ENCODE data around the gene TSGA10.
"Not testable (repeated sequence)": the region's sequence is repeated elsewhere in the genome, so short reads cannot be mapped to it uniquely, and the experiment has no call there.

Gene TSGA10

DNA sequence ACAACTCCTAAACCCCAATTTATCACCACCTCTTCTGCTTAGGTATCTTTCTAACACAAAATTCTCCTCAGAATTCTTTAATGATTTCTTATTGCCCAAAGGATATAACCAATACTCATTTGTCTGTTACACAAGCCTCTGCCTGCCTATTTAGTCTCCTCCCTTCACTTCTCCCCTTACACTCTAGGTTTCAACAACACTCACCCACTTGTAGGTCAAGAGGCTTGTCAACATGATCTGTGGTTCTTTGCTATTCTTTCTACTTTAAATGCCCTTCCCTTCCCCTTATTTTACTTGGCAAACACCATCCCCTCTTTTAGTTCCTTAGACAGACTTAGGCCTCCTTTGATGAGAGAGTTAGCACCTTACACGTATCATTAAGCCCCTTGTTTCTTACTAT lies 82.2 kb downstream of the TSGA10 start:
- no peak for DNase-seq

GRCh38 chr2:99067871-99068625 lies 86.7 kb downstream of the TSGA10 start:
- DNase-seq = no peak

GRCh38 chr2:99066075-99066958 lies 88.4 kb downstream of the TSGA10 start:
- DNase-seq = no peak

GRCh38 chr2:99049187-99049586 lies 105.6 kb downstream of the TSGA10 start:
- DNase-seq = not testable (repeated sequence)

DNA sequence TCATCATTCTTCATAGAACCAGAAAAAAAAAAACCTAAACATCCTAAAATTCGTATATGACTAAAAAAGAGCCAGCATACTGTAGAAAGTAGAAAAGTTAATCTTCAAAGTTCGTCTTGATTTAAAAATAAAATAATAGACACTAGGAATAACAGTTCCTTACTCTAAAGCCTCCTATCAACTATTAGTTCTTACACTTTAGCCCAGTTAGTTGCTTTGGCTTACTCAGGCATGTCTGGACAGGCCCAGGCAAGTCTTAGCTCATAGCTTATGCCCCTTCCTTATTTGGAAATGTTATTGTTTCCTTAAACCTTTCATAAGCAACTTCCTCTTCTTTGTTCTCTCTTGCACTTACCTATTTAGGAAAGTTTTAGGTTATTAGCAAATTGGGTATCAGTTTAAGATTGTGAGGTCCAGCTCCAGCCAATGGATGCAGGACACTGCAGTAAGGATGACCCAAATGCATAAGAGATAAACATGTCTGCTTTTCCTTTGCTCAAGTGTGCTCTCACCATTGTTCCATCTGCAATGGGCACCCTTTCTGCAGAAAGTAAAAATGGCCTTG lies 113.9 kb downstream of the TSGA10 start:
- not testable (repeated sequence) for DNase-seq

DNA sequence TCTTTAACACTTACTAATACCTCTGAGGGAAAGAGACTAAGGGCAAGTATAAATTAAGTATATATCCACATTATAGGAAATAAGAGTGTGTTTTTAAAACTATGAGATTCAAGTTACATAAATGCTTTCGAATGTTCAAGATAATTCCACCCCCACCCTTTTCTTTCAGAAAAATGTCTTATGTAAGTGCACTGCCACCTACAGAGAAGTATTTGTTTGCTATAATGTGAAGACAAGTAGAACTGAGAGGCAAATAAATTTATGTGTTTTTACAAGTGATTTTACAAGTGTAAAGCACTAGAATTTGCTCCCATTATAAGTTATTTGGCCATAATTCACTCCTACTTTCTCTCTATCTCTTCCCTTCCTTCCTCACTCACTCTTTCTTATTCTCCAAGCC lies 118.8 kb downstream of the TSGA10 start:
- DNase-seq = no peak

DNA sequence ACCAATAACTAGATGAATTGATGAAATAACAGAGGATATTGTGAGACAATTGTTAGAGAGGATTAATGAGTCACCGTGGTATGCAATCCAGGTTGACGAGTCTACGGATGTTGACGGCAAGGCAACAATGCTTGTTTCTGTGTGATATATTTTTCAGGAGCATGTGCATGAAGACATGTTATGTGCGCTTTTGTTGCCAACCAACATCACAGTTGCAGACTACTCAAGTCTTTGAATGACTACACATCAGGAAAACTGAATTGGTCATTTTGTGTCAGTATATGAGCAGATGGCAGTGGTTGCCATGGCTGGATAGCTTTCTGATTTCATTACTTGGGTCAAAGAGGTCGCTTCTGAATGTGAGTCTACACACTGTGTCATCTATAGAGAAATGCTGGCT lies 122.0 kb downstream of the TSGA10 start:
- no peak for DNase-seq

DNA sequence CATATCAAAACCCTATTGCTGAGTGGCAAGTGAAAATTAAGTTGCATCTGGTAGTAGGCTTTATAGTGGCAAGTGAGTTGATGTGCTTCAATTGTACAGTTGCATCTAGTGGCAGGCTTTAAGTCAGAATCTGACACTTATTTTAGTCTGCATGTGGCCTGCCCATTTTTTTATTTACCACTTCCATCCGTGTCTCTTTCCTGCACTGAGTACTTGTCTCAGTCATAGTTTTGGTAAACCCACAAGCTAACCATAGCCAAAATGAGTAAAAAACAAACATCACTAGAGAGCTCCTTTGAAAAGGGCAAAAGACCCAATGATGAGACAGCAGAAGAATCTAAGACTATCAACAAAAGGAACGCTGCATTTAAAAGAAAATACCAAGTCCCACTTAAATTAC lies 122.7 kb downstream of the TSGA10 start:
- no peak for DNase-seq

- no peak for DNase-seq
These were observed 123.3 kb downstream of the TSGA10 start for GRCh38 chr2:99031481-99031880.

GRCh38 chr2:99028558-99028957 lies 126.2 kb downstream of the TSGA10 start:
- no peak for DNase-seq

GRCh38 chr2:99027856-99028255 lies 126.9 kb downstream of the TSGA10 start:
- DNase-seq = no peak

- DNase-seq = no peak
These were observed 154.0 kb downstream of the TSGA10 start for GRCh38 chr2:99000708-99001107.

DNA sequence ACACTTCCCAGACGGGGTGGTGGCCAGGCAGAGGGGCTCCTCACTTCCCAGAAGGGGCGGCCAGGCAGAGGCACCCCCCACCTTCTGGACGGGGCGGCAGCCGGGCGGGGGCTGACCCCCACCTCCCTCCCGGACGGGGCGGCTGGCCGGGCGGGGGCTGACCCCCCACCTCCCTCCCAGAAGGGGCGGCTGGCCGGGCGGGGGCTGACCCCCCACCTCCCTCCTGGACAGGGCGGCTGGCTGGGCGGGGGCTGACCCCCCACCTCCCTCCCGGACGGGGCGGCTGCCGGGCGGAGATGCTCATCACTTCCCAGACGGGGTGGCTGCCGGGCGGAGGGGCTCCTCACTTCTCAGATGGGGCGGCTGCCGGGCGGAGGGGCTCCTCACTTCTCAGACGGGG lies 166.0 kb downstream of the TSGA10 start:
- not testable (repeated sequence) for DNase-seq

DNA sequence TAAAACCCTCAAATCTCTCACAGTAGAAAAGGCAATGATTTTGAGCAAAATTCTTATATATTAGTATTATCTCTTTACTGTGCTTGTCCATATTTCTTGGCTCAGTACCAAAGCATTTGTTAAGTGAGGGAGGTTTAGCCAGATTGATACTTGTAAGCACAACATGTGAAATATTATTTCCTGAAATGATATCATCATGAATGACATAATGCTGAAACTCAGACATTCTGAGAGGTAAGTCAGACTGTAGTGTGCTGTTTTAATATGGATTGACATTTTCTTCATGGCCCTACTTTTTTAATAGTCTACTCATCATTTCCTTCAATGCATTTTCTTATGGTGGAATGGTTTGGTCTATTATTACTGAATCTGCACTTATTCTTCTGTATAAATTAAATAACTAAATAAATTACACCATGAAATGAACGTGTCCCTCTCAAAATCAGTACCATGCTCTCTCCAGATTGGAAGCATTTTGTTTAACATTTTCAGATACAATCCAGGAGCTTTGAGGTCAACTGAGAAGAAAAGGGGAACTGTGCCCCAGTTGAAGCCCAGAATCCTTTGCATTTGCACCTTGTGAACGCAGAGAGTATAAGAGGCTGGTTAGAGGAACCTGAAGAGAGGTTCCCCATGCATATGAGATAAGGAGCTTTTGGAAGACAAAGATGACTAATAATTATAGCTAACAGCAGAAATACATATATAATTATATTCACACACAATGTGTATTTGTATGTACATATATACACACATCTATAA lies 168.7 kb downstream of the TSGA10 start:
- DNase-seq = no peak

DNA sequence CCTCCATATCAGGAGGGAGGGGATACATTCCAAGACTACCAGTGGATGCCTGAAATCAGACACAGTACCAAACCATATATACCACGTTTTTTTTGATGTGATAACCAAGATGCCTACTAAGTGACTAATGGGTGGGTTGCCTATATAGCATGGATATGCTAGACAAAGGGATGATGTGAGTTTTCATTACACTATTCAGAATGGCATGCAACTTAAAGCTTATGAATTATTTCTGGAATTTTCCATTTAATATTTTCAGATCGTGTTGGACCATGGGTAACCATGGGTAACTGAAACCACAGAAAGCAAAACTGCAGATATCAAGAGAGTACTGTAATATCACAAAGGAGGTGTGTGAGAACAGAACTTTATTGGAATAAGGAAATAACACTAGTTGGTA lies 179.1 kb downstream of the TSGA10 start:
- no peak for DNase-seq

DNA sequence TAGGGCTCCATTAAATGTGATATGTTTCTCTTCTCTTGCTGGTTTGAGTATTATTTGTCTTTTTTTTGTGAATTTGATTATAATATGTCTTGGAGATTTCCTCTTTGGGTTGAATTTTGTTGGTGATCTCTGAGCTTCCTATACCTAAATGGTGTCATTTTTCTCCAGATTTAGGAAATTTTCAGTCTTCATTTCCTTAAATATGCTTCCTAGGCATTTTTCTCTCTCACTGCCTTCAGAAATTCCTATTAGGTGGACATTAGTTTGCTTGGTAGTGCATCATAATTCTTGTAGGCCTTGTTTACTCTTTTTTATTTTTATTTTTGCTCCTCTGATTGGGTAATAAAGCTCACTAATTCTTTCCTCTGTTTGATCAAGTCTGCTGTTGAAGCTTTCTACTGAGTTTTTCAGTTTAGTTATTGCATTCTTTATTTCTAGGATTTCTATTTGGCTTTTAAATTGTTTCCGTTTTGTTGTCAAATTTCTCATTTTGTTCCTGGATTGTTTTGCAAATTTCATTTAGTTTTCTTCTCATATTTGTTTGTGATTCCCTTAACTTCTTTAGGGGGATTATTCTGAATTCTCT lies 182.1 kb downstream of the TSGA10 start:
- no peak for DNase-seq

DNA sequence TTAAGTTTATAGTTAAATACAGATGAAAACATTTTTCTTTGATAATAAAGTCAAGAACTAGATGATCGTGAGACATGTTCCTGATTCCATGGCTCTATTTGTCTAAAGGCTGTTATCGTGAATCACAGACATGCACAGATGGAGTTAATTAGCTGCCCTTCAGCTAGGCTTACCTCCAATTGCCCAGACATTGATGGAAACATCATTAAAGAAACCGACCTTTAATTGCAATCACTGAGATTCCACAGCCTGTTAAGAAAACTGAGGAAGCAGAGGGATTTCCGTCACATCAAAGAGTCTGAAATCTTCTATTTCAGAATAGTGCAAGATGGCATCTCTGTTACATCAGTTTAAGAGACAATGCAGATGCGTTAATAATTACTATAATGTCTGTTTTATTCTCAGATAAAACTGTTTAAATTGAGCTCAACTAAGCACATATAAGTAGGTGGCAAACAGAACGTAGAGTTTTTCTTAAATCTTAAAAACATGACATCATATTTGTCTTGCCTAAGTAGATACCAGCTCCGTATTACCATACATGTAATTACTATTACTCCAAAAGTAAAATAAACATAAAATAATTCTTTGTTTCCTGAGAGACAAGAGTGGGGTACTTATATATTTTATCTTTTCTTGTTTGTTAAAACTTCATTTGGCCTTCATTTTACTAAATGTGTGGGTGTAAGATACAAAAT lies 194.8 kb downstream of the TSGA10 start:
- DNase-seq = no peak

- DNase-seq = no peak
These were observed 201.8 kb downstream of the TSGA10 start for GRCh38 chr2:98952966-98953365.

GRCh38 chr2:98948956-98949739 lies 205.6 kb downstream of the TSGA10 start:
- no peak for DNase-seq

DNA sequence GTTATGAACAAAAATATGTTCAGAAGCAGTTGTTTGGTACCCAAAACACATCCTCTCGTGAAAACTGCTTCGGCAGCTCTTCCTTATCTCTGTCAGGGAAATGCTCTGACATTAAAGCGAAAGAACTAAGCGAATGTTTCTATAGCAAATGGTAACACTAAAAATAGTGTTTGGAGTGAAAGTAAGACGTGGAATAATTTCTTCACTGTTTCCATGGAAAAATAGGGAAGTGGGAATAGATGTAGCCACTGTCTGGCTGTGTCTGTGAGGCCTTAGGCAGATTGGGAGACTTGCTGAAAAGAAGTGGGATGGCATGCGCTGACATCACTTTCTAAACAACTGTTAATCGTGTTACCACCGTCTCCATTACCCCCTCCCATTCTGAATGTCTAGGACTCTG lies 207.2 kb downstream of the TSGA10 start:
- DNase-seq = no peak

Data from activated CD4-positive, CD25-positive, alpha-beta regulatory T cell treated with anti-CD3 and anti-CD28 coated beads, Interleukin-2, amount 50 U/mL, for 72 hours (primary cell).